Ishikawa (cell line): ENCODE data around the gene GALNT11.
A peak's percentile ranks its signal among the peaks of the same experiment; 100 is the strongest.

Experiments
- CEBPB ChIP-seq: IDR thresholded peaks from 2 replicates; pipeline ENCODE4 v1.6.1; 2012
- CREB1 ChIP-seq: IDR thresholded peaks from 2 replicates; pipeline ENCODE4 v1.6.1; 2012; ENCODE audit warnings: low read depth
- EGR1 ChIP-seq: IDR thresholded peaks from 2 replicates; pipeline ENCODE4 v1.6.1; 2012
- EP300 ChIP-seq: IDR thresholded peaks from 2 replicates; pipeline ENCODE4 v1.6.1; 2012; ENCODE audit warnings: borderline replicate concordance
- FOXM1 ChIP-seq: IDR thresholded peaks from 2 replicates; pipeline ENCODE4 v1.6.1; 2012; ENCODE audit warnings: low read depth, borderline replicate concordance
- NFIC ChIP-seq: IDR thresholded peaks from 2 replicates; pipeline ENCODE4 v1.6.1; 2012
- RAD21 ChIP-seq: IDR thresholded peaks from 2 replicates; pipeline ENCODE4 v1.6.1; 2012; ENCODE audit warnings: low read depth
- TAF1 ChIP-seq: IDR thresholded peaks from 2 replicates; pipeline ENCODE4 v1.6.1; 2012; ENCODE audit warnings: low read depth, mild to moderate bottlenecking
- TCF12 ChIP-seq: IDR thresholded peaks from 2 replicates; pipeline ENCODE4 v1.6.1; 2012; ENCODE audit warnings: low read depth
- TEAD4 ChIP-seq: IDR thresholded peaks from 2 replicates; pipeline ENCODE4 v1.6.1; 2012
- USF1 ChIP-seq: IDR thresholded peaks from 2 replicates; pipeline ENCODE4 v1.6.1; 2012
- YY1 ChIP-seq: IDR thresholded peaks from 2 replicates; pipeline ENCODE4 v1.6.1; 2012; ENCODE audit warnings: low read depth
- ZBTB7A ChIP-seq: IDR thresholded peaks from 2 replicates; pipeline ENCODE4 v1.6.1; 2012; ENCODE audit warnings: low read depth
- TF ChIP-seq, protein P1 (sequence below): IDR thresholded peaks from 2 replicates; pipeline ENCODE4 v1.6.1; 2012; ENCODE audit warnings: low read depth, mild to moderate bottlenecking
- TF ChIP-seq, protein P2 (sequence below): IDR thresholded peaks from 2 replicates; pipeline ENCODE4 v1.6.1; 2012

GALNT11 gene

GRCh38 chr7:152050547-152050971 is 25.1 kb downstream of the GALNT11 start:
- TF ChIP-seq CREB1, result no peak
- TF ChIP-seq, protein P1, sequence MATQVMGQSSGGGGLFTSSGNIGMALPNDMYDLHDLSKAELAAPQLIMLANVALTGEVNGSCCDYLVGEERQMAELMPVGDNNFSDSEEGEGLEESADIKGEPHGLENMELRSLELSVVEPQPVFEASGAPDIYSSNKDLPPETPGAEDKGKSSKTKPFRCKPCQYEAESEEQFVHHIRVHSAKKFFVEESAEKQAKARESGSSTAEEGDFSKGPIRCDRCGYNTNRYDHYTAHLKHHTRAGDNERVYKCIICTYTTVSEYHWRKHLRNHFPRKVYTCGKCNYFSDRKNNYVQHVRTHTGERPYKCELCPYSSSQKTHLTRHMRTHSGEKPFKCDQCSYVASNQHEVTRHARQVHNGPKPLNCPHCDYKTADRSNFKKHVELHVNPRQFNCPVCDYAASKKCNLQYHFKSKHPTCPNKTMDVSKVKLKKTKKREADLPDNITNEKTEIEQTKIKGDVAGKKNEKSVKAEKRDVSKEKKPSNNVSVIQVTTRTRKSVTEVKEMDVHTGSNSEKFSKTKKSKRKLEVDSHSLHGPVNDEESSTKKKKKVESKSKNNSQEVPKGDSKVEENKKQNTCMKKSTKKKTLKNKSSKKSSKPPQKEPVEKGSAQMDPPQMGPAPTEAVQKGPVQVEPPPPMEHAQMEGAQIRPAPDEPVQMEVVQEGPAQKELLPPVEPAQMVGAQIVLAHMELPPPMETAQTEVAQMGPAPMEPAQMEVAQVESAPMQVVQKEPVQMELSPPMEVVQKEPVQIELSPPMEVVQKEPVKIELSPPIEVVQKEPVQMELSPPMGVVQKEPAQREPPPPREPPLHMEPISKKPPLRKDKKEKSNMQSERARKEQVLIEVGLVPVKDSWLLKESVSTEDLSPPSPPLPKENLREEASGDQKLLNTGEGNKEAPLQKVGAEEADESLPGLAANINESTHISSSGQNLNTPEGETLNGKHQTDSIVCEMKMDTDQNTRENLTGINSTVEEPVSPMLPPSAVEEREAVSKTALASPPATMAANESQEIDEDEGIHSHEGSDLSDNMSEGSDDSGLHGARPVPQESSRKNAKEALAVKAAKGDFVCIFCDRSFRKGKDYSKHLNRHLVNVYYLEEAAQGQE, result no peak
- TF ChIP-seq, protein P2, sequence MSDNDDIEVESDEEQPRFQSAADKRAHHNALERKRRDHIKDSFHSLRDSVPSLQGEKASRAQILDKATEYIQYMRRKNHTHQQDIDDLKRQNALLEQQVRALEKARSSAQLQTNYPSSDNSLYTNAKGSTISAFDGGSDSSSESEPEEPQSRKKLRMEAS, result no peak
- TF ChIP-seq TAF1, result no peak
- no peak for TF ChIP-seq YY1
- TF ChIP-seq ZBTB7A, result no peak
- no peak for TF ChIP-seq NFIC
- no peak for TF ChIP-seq EGR1
- no peak for TF ChIP-seq TCF12
- TF ChIP-seq EP300, result no peak
- TF ChIP-seq RAD21, result no peak
- no peak for TF ChIP-seq CEBPB
- no peak for TF ChIP-seq USF1
- no peak for TF ChIP-seq FOXM1
- no peak for TF ChIP-seq TEAD4

DNA sequence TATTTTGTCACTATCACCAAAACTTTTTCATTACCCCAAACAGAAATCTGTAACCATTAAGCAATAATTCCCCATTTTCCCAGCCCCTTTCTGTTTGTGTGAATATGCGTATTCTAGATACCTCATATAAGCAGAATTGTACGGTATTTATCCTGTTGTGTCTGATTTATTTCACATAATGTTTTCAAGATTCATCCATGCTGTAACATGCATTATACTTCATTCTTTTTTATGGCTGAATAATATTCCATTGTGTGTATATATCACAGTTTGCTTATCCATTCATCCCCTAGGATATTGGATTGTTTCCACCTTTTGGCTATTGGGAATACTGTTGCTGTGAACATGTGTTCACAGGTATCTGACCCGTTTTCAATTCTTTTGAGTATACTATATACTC is 26.5 kb downstream of the GALNT11 start:
- TF ChIP-seq YY1 (no peak), EGR1 (no peak), RAD21 (no peak)

- TF ChIP-seq ZBTB7A, result no peak
- TF ChIP-seq, protein P1, result no peak
Measured at GRCh38 chr7:152052771-152053170, 27.3 kb downstream of the GALNT11 start.

DNA sequence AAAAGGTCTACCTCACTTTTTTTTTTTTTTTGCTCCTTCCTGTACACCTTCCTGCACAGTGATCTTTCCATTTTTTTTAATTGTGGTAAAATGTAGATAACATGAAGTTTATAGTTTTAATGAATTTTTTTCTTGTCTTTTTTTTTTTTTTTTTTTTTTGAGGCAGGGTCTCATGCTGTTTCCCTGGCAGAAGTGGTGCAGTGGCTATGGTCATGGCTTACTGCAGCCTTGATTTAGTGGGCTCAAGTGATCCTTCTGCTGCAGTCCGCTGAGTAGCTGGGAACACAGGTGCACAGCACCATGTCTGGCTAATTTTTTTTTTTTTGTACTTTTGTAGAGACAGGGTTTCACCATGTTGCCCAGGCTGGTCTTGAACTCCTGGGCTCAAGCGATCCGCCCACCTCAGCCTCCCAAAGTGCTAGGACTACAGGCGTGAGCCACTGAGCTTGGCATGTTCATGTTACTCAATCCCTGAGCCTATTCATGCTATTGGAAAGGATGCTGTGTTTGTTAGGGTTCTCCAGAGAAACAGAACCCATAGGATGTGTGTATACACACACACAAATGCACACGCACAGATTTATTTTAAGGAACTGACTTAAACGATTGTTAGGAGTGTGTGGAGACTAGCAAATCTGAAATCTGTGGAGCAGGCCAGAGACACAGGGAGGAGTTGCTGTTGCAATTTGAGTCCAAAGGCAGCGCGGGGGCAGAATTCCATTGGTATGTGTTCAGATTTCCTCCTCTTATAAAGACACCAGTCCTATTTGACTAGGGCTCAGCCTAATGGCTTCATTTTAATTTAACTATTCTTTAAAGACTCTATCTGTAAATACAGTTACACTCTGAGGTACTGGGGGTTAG is 29.1 kb downstream of the GALNT11 start:
- no peak for TF ChIP-seq USF1
- TF ChIP-seq RAD21, result no peak
- no peak for TF ChIP-seq TAF1
- TF ChIP-seq CEBPB, result no peak
- no peak for TF ChIP-seq TCF12
- no peak for TF ChIP-seq EGR1
- TF ChIP-seq FOXM1, result no peak

GRCh38 chr7:152056621-152057274 is 31.3 kb downstream of the GALNT11 start:
- TF ChIP-seq, protein P2, result no peak
- no peak for TF ChIP-seq EGR1
- TF ChIP-seq YY1, result no peak
- TF ChIP-seq TAF1, result no peak
- TF ChIP-seq CEBPB, result 0 out of 2 replicates have a peak, but pooled peaks have one; percentile 2
- TF ChIP-seq, protein P1, result no peak
- peak; percentile 53; the same call in 1 of the 2 replicates for TF ChIP-seq TEAD4
- no peak for TF ChIP-seq USF1
- no peak for TF ChIP-seq NFIC
- no peak; the same call in 1 of the 2 replicates for TF ChIP-seq EP300
